HG02642 (cell line): ENCODE results near the gene GANAB.

Experiments
- ATAC-seq: cut with Tn5 transposase; IDR thresholded peaks from one replicate; pipeline ENCODE4 v1.9.1; 2021; ENCODE audit warnings: mild to moderate bottlenecking; ENCODE audit not compliant: unreplicated experiment, poor library complexity

The GANAB gene

DNA sequence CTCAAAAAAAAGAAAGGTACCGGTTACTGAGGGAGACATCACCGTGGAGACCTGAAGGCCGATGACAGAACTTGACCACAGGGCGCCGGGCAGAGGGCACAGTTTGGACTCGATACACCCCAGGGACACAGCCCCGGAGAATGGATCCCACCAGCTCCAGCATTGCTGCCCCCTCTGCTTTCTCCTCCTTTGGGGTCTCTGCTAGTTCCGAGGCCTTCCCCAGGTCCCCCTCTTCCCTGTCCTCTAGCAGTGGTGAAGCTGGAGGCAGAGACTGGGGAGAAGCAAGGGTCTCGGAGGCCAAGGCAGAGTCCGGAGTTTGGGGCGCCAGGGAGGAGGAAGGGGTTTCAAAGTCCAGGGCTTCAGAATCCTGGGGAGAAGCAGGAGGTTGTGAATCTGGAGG, 67.9 kb downstream of the GANAB start:
- ATAC-seq, result no peak

DNA sequence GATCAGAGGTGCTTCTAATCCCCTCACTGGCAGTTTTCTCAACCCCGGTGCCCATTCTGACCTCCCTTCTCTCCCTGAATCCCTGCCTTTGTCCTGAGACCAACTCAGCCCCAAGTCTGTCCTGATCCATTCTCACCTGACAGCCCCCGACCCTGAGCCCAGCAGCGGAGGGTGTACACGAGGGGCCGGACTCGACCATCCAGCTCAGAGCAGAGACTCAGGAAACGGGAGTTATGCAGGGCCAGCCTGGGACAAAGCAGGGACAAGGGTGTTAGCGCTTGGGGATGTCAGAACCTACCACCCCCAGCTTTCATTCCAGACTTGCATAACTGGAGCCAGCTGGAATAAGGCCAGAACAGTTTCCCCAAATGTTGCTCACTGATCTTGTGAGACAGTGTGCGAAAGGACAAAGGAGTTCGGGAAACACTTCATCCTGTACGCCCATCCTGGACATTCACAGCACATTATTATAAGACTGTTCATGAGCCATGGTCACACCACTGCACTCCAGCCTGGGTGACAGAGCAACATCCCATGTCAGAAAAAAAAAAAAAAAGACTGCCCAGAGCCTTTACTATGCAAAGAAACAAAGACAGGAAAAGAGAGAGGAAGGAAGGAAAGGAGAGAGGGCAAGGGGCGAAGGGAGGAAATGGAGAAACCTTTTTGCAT, 69.2 kb downstream of the GANAB start:
- ATAC-seq, result no peak

DNA sequence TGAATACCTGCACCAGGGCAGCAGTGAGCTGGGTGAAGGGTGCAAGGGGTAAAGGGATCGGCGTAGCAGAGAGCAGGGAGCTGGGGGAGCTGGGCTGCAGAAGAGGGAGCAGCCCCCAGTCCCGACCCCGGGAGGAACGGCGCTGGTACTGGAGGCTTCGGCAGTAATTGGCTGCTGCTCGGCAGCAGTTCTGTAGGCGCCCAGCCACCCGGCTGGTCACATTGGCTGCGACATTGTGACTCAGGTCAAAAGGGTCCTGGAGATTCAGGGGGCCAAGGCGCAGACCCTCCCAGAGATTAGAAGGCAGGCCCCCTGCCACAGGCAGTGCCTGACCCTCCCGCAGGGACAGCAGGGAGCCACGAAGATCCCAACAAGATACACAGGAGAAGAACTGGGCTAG, 70.6 kb downstream of the GANAB start:
- no peak for ATAC-seq

DNA sequence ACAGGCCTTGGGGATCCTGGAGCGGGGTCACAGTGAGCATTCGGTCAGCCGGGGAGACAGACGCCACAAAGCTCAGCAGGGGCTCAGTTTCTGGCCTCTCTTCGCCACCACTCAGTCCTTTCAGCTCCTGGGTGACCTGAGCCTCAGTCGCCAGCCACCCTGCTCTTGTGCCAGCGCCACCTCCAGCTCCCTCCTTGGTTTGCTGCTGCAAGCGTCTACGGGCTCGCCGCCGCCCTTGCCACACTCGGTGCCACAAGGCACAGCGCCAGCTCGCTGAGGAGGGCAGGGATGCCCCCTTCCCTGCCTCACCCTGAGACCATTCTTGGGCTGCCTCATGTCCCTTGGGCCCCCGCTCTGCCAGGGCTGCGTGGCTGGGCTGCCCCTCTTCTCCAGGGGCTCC, 71.3 kb downstream of the GANAB start:
- ATAC-seq, result no peak
